Endothelial cell of umbilical vein (primary cell): ENCODE measurements around the gene NGEF. TPM values are rescaled to one million over a fixed set of nuclear protein-coding genes. Genes with fewer than 3 reads are reported as not detected.
A peak's percentile ranks its signal among the peaks of the same experiment; 100 is the strongest.

Experiments
- BruUV-seq: library from RNA; stranded (reverse); fragments of 400-500 nt; replicated peaks from 2 replicates; lab custom pipeline; 2021; lab: Mats Ljungman, UMichigan
- CTCF ChIA-PET: fragments of 300-600, 350-600 bp; sonication (Branson Sonifier 250); formaldehyde crosslinking; loops from one replicate; lab custom pipeline; 2021; ENCODE audit warnings: antibody characterized with exemption, inconsistent platforms; lab: Charles Lee
- POLR2A ChIA-PET: fragments of 300-600, 350-600 bp; sonication (Branson Sonifier 250); formaldehyde crosslinking; loops from one replicate; lab custom pipeline; 2021; ENCODE audit warnings: antibody characterized with exemption, inconsistent platforms; lab: Charles Lee
- DNase-seq: peaks from one replicate; pipeline ENCODE4 v3.0.0-alpha.2; 2011; ENCODE audit warnings: low read depth, low spot score
- FAIRE-seq: peaks from 2 replicates; lab custom pipeline; 2011; peaks lifted over from hg19 to GRCh38; lab: Jason Lieb, UNC
- H2AFZ ChIP-seq: 2 replicates; pipeline ENCODE4 v1.6.0; 2012; ENCODE audit warnings: low read depth, low read length, control low read depth, inconsistent platforms
- H3K27ac ChIP-seq: 2 replicates; pipeline ENCODE4 v1.5.1; 2011; ENCODE audit warnings: low read depth, mild to moderate bottlenecking, control low read depth, low read length, moderate library complexity; ENCODE audit not compliant: insufficient read depth
- H3K27me3 ChIP-seq, 2 experiments: 2 replicates each; pipeline versions ENCODE4 v1.6.0 to v1.6.1; 2011; ENCODE audit warnings: low read length in 2 of 2, mixed read lengths in 1 of 2; ENCODE audit not compliant: control insufficient read depth in 2 of 2, insufficient read depth in 2 of 2
- H3K36me3 ChIP-seq, 2 experiments: 2 replicates in 1 of 2; 3 replicates in 1 of 2; pipeline ENCODE4 v1.5.1; 2011; ENCODE audit warnings: low read length in 2 of 2, mild to moderate bottlenecking in 1 of 2, moderate library complexity in 1 of 2; ENCODE audit not compliant: control insufficient read depth in 2 of 2, insufficient read depth in 2 of 2; ENCODE audit errors: extremely low read depth in 1 of 2
- H3K4me1 ChIP-seq: 3 replicates; pipeline ENCODE4 v1.5.1; 2011; ENCODE audit warnings: mild to moderate bottlenecking, low read length; ENCODE audit not compliant: control insufficient read depth, insufficient read depth; ENCODE audit errors: extremely low read depth
- H3K4me2 ChIP-seq: 2 replicates; pipeline ENCODE4 v1.6.1; 2011; ENCODE audit warnings: low read length, control low read depth, mixed read lengths; ENCODE audit not compliant: insufficient read depth
- H3K4me3 ChIP-seq, 3 experiments: fragments of 200-600 bp in 1 of 3; sonication (generic), shearing (Covaris generic) in 1 of 3; replicated peaks in 1 of 3; 2 replicates each; pipeline ENCODE4 v1.5.1; 2011 to 2016; ENCODE audit warnings: control low read depth in 3 of 3, low read length in 3 of 3, mild to moderate bottlenecking in 2 of 3, inconsistent platforms in 1 of 3, low read depth in 1 of 3, moderate library complexity in 1 of 3; ENCODE audit not compliant: insufficient read depth in 1 of 3
- H3K79me2 ChIP-seq: 2 replicates; pipeline ENCODE4 v1.6.0; 2012; ENCODE audit warnings: low read length, inconsistent platforms; ENCODE audit not compliant: control insufficient read depth, insufficient read depth
- H3K9ac ChIP-seq: replicated peaks from 2 replicates; pipeline ENCODE3; 2011; ENCODE audit warnings: low read length, control low read depth; ENCODE audit not compliant: insufficient read depth; ENCODE audit errors: extremely low read depth
- H3K9me1 ChIP-seq: replicated peaks from 3 replicates; pipeline ENCODE4 v1.6.0; 2011; ENCODE audit warnings: mild to moderate bottlenecking, low read length; ENCODE audit not compliant: control insufficient read depth, insufficient read depth; ENCODE audit errors: extremely low read depth
- H3K9me3 ChIP-seq: replicated peaks from 2 replicates; pipeline ENCODE4 v1.5.1; 2012; ENCODE audit warnings: low read length, inconsistent platforms; ENCODE audit not compliant: control insufficient read depth, insufficient read depth
- H4K20me1 ChIP-seq: replicated peaks from 2 replicates; pipeline ENCODE3; 2011; ENCODE audit warnings: mild to moderate bottlenecking, low read length; ENCODE audit not compliant: control insufficient read depth, insufficient read depth; ENCODE audit errors: extremely low read depth
- EZH2 ChIP-seq: IDR thresholded peaks from 2 replicates; pipeline ENCODE4 v1.6.1; 2012; ENCODE audit warnings: borderline replicate concordance, low read depth, mild to moderate bottlenecking, moderate library complexity, low read length, inconsistent platforms; ENCODE audit not compliant: severe bottlenecking
- FOS ChIP-seq: IDR thresholded peaks from 2 replicates; pipeline ENCODE4 v1.6.1; 2011; ENCODE audit warnings: mild to moderate bottlenecking, low read length, moderate library complexity, borderline replicate concordance; ENCODE audit not compliant: insufficient read depth
- JUN ChIP-seq: IDR thresholded peaks from 2 replicates; pipeline ENCODE4 v1.6.1; 2011; ENCODE audit warnings: borderline replicate concordance, low read depth; ENCODE audit not compliant: insufficient read length, insufficient read depth
- MYC ChIP-seq: IDR thresholded peaks from one replicate; pipeline ENCODE4 v1.6.1; 2011; ENCODE audit warnings: mild to moderate bottlenecking, low read depth, low read length
- POLR2A ChIP-seq: IDR thresholded peaks from 2 replicates; pipeline ENCODE4 v1.6.1; 2012; ENCODE audit warnings: low read depth, mild to moderate bottlenecking, control low read depth, low read length
- POLR2AphosphoS5 ChIP-seq: IDR thresholded peaks from 2 replicates; pipeline ENCODE4 v1.6.1; 2012; ENCODE audit warnings: low read depth, mild to moderate bottlenecking, control low read depth, low read length, moderate library complexity; ENCODE audit not compliant: insufficient read depth
- dilution Hi-C: fragments of 300-500 bp; cut with MboI; formaldehyde crosslinking; loops from one replicate; pipeline ENCODE4 v1.15.0; 2019; ENCODE audit warnings: low sequenced_read_pairs; ENCODE audit not compliant: extremely low pct_ligation_motif_present
- intact Hi-C: fragments of 100-400 bp; cut with micrococcal nuclease; formaldehyde crosslinking; loops from one replicate; pipeline ENCODE4 v1.10.0; 2022
- polyA plus RNA-seq, 4 experiments: library from polyadenylated mRNA; depleted of rRNA in 3 of 4; stranded (reverse) in 3 of 4; unstranded in 1 of 4; fragments of >200 nt; gene quantifications; 2 replicates each; pipeline versions ENCODE4 v1.2.1 to v1.2.3, GENCODE V29; 2011 to 2012; ENCODE audit warnings: missing spikeins in 1 of 4
- total RNA-seq: library from RNA; stranded (reverse); gene quantifications from 2 replicates; pipeline ENCODE4 v1.2.3, GENCODE V29; 2021
- TF ChIP-seq, protein P1 (sequence below): IDR thresholded peaks from 2 replicates; pipeline ENCODE4 v1.6.1; 2011; ENCODE audit not compliant: insufficient read depth, insufficient read length

NGEF gene
- total and polyA plus RNA-seq, 2 donors (not counting 3 experiments of a cell fraction or from before 2014, with no cell fraction given): 0.22 to 0.41 TPM

DNA sequence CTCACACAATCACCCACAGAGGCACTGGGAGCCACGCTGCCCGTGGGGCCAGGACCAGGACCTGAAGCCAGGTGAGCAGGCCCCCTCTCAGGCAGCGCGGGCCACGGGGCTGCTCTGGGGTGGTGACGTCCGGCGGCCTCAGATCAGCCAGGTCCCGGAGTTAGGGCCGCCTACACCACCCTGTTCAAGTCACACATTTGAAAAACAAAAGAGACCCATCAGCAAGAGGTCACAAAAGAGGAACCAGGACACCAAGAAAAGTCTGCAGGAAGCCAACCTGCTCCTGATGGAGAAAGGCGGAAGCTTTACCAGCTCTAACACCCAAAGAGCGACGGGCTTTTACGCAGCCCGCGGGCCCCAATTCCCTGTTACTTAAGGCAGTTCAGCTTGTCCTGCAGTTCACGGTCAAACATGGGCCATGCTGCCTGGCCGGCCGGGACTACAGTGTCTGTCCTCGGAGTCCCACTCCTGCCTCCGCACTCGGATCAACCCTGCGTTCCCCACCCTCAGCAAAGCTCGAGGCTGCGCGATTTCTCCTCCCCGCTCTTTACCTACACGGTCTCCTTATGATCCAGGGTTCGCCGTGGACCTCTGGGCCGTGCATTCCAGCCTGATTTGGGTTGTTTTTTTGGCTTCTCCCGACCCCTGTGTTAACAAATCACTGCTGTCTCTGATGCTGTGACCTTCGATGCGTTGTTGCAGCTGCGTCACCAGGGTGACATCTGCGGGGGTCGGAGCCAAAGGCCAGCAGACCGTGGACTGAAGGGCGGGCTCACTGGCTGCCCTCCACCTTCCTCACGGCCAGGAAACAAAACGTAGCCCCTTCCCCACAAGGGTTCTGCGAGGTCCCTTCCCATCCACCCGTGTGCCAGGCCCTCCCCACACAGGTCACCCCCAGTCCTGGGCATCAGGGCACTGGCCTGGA lies 112.0 kb downstream of the NGEF start:
- CTCF ChIA-PET: interaction anchor here (1.0 to 1.9 kb wide), 6 partner anchors 10 to 153 kb away, joined by 3 to 6 read pairs (median 4); no protein-coding TSS in a partner anchor
- peak overlapping the region; percentile 26 for H3K4me2 ChIP-seq

More for the DNA sequence above, 112.0 kb downstream of the NGEF start:
- H3K9me3 ChIP-seq: no peaks in the 10 kb centered on the region
- H3K27ac ChIP-seq: peak overlapping the region; percentile 86
- H3K79me2 ChIP-seq: no peaks in the 10 kb centered on the region
- POLR2A ChIA-PET: no interaction called here
- no peaks in the 10 kb centered on the region for H3K27me3 ChIP-seq
- H4K20me1 ChIP-seq: no peaks in the 10 kb centered on the region
- dilution Hi-C loops (no loop called here), intact Hi-C loops (loop anchor here (5.0 kb wide), 1 partner anchor 351 kb away; the partner anchor contains the start of gene ATG16L1)
- H3K9me1 ChIP-seq: no peaks in the 10 kb centered on the region
- H2AFZ ChIP-seq: peak overlapping the region; percentile 77
- peak overlapping the region; percentile 47 for H3K9ac ChIP-seq
- no TSS peak for BruUV-seq
- DNase-seq: no peak
- TF ChIP-seq, protein P1, sequence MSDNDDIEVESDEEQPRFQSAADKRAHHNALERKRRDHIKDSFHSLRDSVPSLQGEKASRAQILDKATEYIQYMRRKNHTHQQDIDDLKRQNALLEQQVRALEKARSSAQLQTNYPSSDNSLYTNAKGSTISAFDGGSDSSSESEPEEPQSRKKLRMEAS: no peak
- TF ChIP-seq POLR2A (no peak), JUN (no peak), POLR2AphosphoS5 (no peak), FOS (no peak), EZH2 (no peak), MYC (no peak)
- no peak for FAIRE-seq
- H3K4me1 ChIP-seq: peaks cover 15% of the 10 kb centered on the region
- H3K36me3 ChIP-seq: no peaks in the 10 kb centered on the region
- H3K4me3 ChIP-seq: no peak overlapping the region
